ENCODE data around the gene PAX2.
A peak's percentile ranks its signal among the peaks of the same experiment; 100 is the strongest.

- TF ChIP-seq EZH2phosphoT487 (IDR thresholded peaks at IDR 0.05; ENCODE audit: low read depth, severe bottlenecking, unreplicated experiment) (peak; percentile 61), CTCF (IDR thresholded peaks at IDR 0.05; ENCODE audit: poor library complexity) (no peak), EZH2 (IDR thresholded peaks at IDR 0.05; ENCODE audit: borderline replicate concordance) (no peak)
Measured at GRCh38 chr10:100826661-100826982, 81.2 kb downstream of the PAX2 start.

All from hepatocyte (in vitro differentiated cells).